LNCaP clone FGC (cell line): ENCODE results near the gene PMPCA.

ENCODE experiments used
- DNase-seq: peaks from one replicate; pipeline ENCODE4 v3.0.0-alpha.2; 2011; ENCODE audit warnings: low read depth
- H3K4me3 ChIP-seq: 2 replicates; pipeline ENCODE4 v1.5.1; 2011; ENCODE audit warnings: mild to moderate bottlenecking, low read depth, low read length, control low read depth
- CTCF ChIP-seq: IDR thresholded peaks from 2 replicates; pipeline ENCODE4 v1.5.1; 2012; ENCODE audit warnings: mild to moderate bottlenecking; ENCODE audit not compliant: control insufficient read depth, insufficient read depth; ENCODE audit errors: extremely low read depth

The PMPCA gene

DNA sequence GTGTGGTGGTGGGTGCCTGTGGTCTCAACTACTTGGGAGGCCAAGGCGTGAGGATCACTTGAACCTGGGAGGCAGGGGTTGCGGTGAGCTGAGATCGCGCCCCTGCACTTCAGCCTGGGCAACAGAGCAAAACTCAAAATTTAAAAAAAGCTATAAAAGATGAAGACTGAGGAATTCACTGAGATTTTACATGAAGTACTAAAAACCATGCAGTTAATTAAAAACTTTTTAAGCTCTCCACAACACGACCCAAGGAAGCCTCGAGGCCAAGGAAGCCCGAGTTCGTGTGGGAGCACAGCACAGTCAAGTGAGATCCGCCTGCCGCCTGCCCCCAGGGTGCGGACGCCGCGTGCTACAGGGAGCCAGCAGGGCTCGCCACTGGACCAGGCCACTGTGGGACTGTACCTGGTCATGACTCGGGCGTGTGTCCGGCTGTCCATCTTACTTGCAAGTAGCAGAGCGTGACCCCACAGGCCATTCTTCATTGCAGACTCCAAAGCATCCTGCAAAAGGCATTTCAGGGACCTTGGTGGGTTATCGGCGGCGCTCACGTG lies 50.4 kb downstream of the PMPCA start:
- no peak for DNase-seq
- no peak overlapping the region for H3K4me3 ChIP-seq
- no peak for TF ChIP-seq CTCF

GRCh38 chr9:136462664-136463063 lies 52.2 kb downstream of the PMPCA start:
- H3K4me3 ChIP-seq: no peak overlapping the region
- no peak for DNase-seq
- no peak for TF ChIP-seq CTCF

- TF ChIP-seq CTCF: no peak
- no peak for DNase-seq
- no peak overlapping the region for H3K4me3 ChIP-seq
Observed at GRCh38 chr9:136463578-136463977, 53.1 kb downstream of the PMPCA start.

DNA sequence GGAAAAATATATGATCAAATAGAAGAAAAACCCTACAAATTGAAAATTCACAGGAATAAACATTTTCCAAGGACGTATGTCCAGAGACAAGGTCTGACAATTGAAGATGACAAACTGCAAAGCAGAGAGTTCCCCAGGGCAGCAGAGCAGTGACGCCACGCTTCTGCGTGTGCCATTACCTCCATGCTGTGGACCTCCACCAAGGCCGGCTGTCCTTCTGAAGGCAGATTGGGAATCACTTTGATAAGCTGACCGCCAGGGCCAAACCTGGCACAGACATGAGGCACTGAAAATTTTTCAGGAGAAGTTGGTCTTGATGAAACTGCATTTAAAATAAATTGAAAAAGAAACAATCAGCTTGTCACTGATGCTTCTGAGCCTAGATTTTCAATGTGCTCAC lies 53.8 kb downstream of the PMPCA start:
- no peak for DNase-seq
- H3K4me3 ChIP-seq: no peak overlapping the region
- no peak for TF ChIP-seq CTCF

DNA sequence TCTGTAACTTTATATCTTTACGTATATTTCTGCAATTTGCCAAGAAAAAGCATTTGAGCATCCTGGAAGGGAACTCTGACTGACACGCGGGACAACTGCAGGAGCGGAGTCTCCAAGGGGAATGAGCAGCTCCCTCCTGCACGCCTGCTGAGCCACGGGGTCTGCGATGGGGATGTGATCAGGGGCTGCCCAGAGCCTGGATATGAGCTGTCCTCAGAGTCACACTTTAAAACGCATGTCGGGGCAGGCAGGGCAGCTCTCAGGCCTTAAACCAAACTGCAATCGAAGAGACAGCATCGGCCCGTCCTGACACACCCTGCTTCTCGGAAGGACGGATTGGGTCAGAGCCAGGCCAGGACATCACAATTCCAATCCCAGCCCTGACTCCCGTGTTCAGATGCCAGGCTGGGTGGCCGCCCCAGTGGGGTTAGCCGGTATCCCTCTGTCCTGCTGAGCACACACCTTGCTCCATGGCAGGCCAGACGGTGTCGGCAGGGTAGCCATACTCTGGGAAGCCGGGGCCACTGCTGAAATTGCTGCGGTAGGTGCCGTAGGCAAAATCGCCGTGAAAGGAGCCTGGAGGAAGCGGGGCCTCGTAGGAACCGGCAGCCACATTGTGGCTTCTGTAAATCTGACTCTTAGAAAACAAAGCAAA lies 55.2 kb downstream of the PMPCA start:
- H3K4me3 ChIP-seq: no peak overlapping the region
- TF ChIP-seq CTCF: no peak
- DNase-seq: no peak

- H3K4me3 ChIP-seq: no peak overlapping the region
- no peak for TF ChIP-seq CTCF
- DNase-seq: no peak
Observed at GRCh38 chr9:136466155-136466541, 55.7 kb downstream of the PMPCA start.

DNA sequence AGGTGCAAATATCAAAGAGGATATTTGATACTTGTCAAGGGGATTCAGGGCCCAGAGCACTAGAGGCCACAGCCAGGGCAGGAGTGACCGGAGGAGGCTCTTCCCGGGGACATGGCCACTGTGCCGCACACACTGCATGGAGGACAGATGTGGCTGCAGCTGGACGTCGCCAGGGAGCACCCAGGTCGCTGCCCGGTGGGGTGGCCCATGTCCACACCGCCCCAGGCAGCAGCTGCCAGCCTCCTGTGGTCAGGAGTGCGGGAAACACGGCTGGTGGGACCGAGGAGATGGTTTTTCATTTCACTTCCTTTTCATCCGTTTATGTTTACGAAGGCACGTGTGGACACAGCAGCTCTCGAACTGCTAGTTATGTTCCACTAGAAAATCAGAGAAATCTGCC lies 57.3 kb downstream of the PMPCA start:
- no peak for DNase-seq
- H3K4me3 ChIP-seq: no peak overlapping the region
- no peak for TF ChIP-seq CTCF
